Measurements from ENCODE around the gene SND1. TPM values are rescaled to one million over a fixed set of nuclear protein-coding genes. Genes with fewer than 3 reads are reported as not detected.

The SND1 gene
- polyA plus RNA-seq, 3 donors, result 46.5 to 97.3 (median 79.8) TPM

- Histone ChIP-seq H3K79me2 (ENCODE audit: insufficient read depth, low read length) (no peaks in the 10 kb centered on the region), H3K4me3 (replicated peaks in 1 of 3; ENCODE audit: low read depth in 2 of 3, low read length in 3 of 3) (no peak overlapping the region), H3K9me3 (replicated peaks in 1 of 2; ENCODE audit: control insufficient read depth in 1 of 2, insufficient read depth in 1 of 2, low read length in 2 of 2) (no peaks in the 10 kb centered on the region), H4K20me1 (ENCODE audit: insufficient read depth, low read length) (peaks cover 7% of the 10 kb centered on the region), H3K27me3 (ENCODE audit: control insufficient read depth in 2 of 2, insufficient read depth in 2 of 2, low read length in 2 of 2) (no peaks in the 10 kb centered on the region), H2AFZ (ENCODE audit: insufficient read depth, low read depth, low read length, poor library complexity, severe bottlenecking) (no peak overlapping the region), H3K4me2 (replicated peaks; ENCODE audit: extremely low read depth, low read length, poor library complexity, severe bottlenecking) (no peak overlapping the region), H3K4me1 (ENCODE audit: control insufficient read depth in 1 of 2, insufficient read depth in 2 of 2, low read length in 2 of 2) (no peaks in the 10 kb centered on the region), H3K9ac (ENCODE audit: insufficient read depth, low read length, poor library complexity, severe bottlenecking) (no peak overlapping the region), H3K36me3 (replicated peaks in 1 of 2; ENCODE audit: control insufficient read depth in 1 of 2, insufficient read depth in 2 of 2, low read length in 2 of 2) (peaks cover 54 to 85% of the 10 kb centered on the region in 2 donors), H3K27ac (ENCODE audit: low read depth in 1 of 2, low read length in 2 of 2) (no peak overlapping the region)
- intact Hi-C loops (cut with micrococcal nuclease), result no loop called here
- peaks cover 0 to 2% (median 0%) of the 10 kb centered on the region in 3 donors for H3K27me3 Mint-ChIP-seq (ENCODE audit: low read depth in 3 of 3)
- peaks cover 43 to 76% of the 10 kb centered on the region in 2 donors for H3K36me3 Mint-ChIP-seq
- no peak overlapping the region for H3K27ac Mint-ChIP-seq
- DNase-seq, result no peak
- H3K4me1 Mint-ChIP-seq, result no peaks in the 10 kb centered on the region
- WGBS (ENCODE audit: insufficient coverage), result 88% methylated on average over 9 of the region's 15 CpGs
- H3K4me3 Mint-ChIP-seq, result no peak overlapping the region
- H3K9me3 Mint-ChIP-seq, result no peaks in the 10 kb centered on the region
- TF ChIP-seq CTCF (IDR thresholded peaks at IDR 0.05), result no peak
These were observed 421.8 kb downstream of the SND1 start for GRCh38 chr7:128073671-128074310.

GRCh38 chr7:128074336-128074735, 422.3 kb downstream of the SND1 start:
- H3K9me3 Mint-ChIP-seq, result no peaks in the 10 kb centered on the region
- H3K4me3 Mint-ChIP-seq, result no peak overlapping the region
- Histone ChIP-seq H2AFZ (ENCODE audit: insufficient read depth, low read depth, low read length, poor library complexity, severe bottlenecking) (no peak overlapping the region), H3K9me3 (replicated peaks in 1 of 2; ENCODE audit: control insufficient read depth in 1 of 2, insufficient read depth in 1 of 2, low read length in 2 of 2) (no peaks in the 10 kb centered on the region), H3K79me2 (ENCODE audit: insufficient read depth, low read length) (no peaks in the 10 kb centered on the region), H4K20me1 (ENCODE audit: insufficient read depth, low read length) (peaks cover 7% of the 10 kb centered on the region), H3K4me2 (replicated peaks; ENCODE audit: extremely low read depth, low read length, poor library complexity, severe bottlenecking) (no peak overlapping the region), H3K27ac (ENCODE audit: low read depth in 1 of 2, low read length in 2 of 2) (no peak overlapping the region), H3K4me1 (ENCODE audit: control insufficient read depth in 1 of 2, insufficient read depth in 2 of 2, low read length in 2 of 2) (no peaks in the 10 kb centered on the region), H3K9ac (ENCODE audit: insufficient read depth, low read length, poor library complexity, severe bottlenecking) (no peak overlapping the region), H3K27me3 (ENCODE audit: control insufficient read depth in 2 of 2, insufficient read depth in 2 of 2, low read length in 2 of 2) (no peaks in the 10 kb centered on the region), H3K4me3 (replicated peaks in 1 of 3; ENCODE audit: low read depth in 2 of 3, low read length in 3 of 3) (no peak overlapping the region), H3K36me3 (replicated peaks in 1 of 2; ENCODE audit: control insufficient read depth in 1 of 2, insufficient read depth in 2 of 2, low read length in 2 of 2) (peaks cover 57 to 88% of the 10 kb centered on the region in 2 donors)
- H3K27ac Mint-ChIP-seq, result no peak overlapping the region
- intact Hi-C loops (cut with micrococcal nuclease), result no loop called here
- peaks cover 44 to 81% of the 10 kb centered on the region in 2 donors for H3K36me3 Mint-ChIP-seq
- H3K27me3 Mint-ChIP-seq (ENCODE audit: low read depth in 3 of 3), result peaks cover 0 to 2% (median 0%) of the 10 kb centered on the region in 3 donors
- TF ChIP-seq CTCF (IDR thresholded peaks at IDR 0.05), result no peak
- 97% methylated on average over 11 of the region's 19 CpGs for WGBS (ENCODE audit: insufficient coverage)
- H3K4me1 Mint-ChIP-seq, result no peaks in the 10 kb centered on the region
- no peak for DNase-seq

All from CD14-positive monocyte (primary cell).